DOHH2 (cell line): Measurements from ENCODE around the gene NETO2.

Source experiments
- H3F3A ChIP-seq: fragments of 200-600 bp; sonication (generic), shearing (Covaris generic); 2 replicates; pipeline ENCODE4 v1.6.0; 2016; ENCODE audit warnings: antibody characterized with exemption, mild to moderate bottlenecking; ENCODE audit not compliant: control insufficient read depth, insufficient read depth
- H3K27ac ChIP-seq: fragments of 200-600 bp; sonication (generic); 2 replicates; pipeline ENCODE4 v1.5.1; 2014; ENCODE audit warnings: low read depth, mild to moderate bottlenecking, low read length, moderate library complexity
- H3K27me3 ChIP-seq: fragments of 200-600 bp; sonication (generic); 2 replicates; pipeline ENCODE4 v1.6.1; 2014; ENCODE audit warnings: mild to moderate bottlenecking, low read length, mixed read lengths; ENCODE audit not compliant: control insufficient read depth
- H3K36me3 ChIP-seq: fragments of 200-600 bp; sonication (generic); 2 replicates; pipeline ENCODE4 v1.6.1; 2014; ENCODE audit warnings: mild to moderate bottlenecking, low read length, moderate library complexity, mixed read lengths; ENCODE audit not compliant: control insufficient read depth
- H3K4me1 ChIP-seq: fragments of 200-600 bp; sonication (generic); 2 replicates; pipeline ENCODE4 v1.6.1; 2014; ENCODE audit warnings: mild to moderate bottlenecking, low read length, mixed read lengths; ENCODE audit not compliant: control insufficient read depth
- H3K4me2 ChIP-seq: fragments of 200-600 bp; sonication (generic); 2 replicates; pipeline ENCODE4 v1.6.0; 2014; ENCODE audit warnings: mild to moderate bottlenecking, low read length, moderate library complexity
- H3K4me3 ChIP-seq: fragments of 200-600 bp; sonication (generic); 2 replicates; pipeline ENCODE4 v1.5.1; 2014; ENCODE audit warnings: mild to moderate bottlenecking, low read length, mixed read lengths
- H3K79me2 ChIP-seq: fragments of 200-600 bp; sonication (generic); 2 replicates; pipeline ENCODE4 v1.6.1; 2014; ENCODE audit warnings: mild to moderate bottlenecking, low read length, mixed read lengths; ENCODE audit not compliant: control insufficient read depth
- H3K9me2 ChIP-seq: fragments of 200-600 bp; sonication (generic); replicated peaks from 2 replicates; pipeline ENCODE4 v1.6.1; 2014; ENCODE audit warnings: mild to moderate bottlenecking, low read length, mixed read lengths; ENCODE audit not compliant: control insufficient read depth
- H3K9me3 ChIP-seq: fragments of 200-600 bp; sonication (generic); 2 replicates; pipeline ENCODE4 v1.6.1; 2014; ENCODE audit warnings: antibody characterized with exemption, low read length, mixed read lengths; ENCODE audit not compliant: control insufficient read depth, insufficient read depth
- H4K20me1 ChIP-seq: fragments of 200-600 bp; sonication (generic); 2 replicates; pipeline ENCODE4 v1.6.0; 2014; ENCODE audit warnings: low read depth, mild to moderate bottlenecking, antibody characterized with exemption, low read length, moderate library complexity; ENCODE audit not compliant: control insufficient read depth, insufficient read depth
- EZH2phosphoT487 ChIP-seq: fragments of 200-600 bp; sonication (generic); IDR thresholded peaks from 2 replicates; pipeline ENCODE4 v1.6.1; 2017; ENCODE audit warnings: borderline replicate concordance, mild to moderate bottlenecking, antibody characterized with exemption, low read length, moderate library complexity, mixed read lengths
- TF ChIP-seq, protein P1 (sequence below): fragments of 200-600 bp; sonication (generic); IDR thresholded peaks from one replicate; pipeline ENCODE4 v1.5.1; 2014; ENCODE audit warnings: antibody characterized with exemption, mild to moderate bottlenecking, low read depth, low read length; ENCODE audit not compliant: poor library complexity, severe bottlenecking

The NETO2 gene

GRCh38 chr16:47096297-47096696 is 47.4 kb downstream of the NETO2 start:
- Histone ChIP-seq H3K9me2 (no peaks in the 10 kb centered on the region), H4K20me1 (no peaks in the 10 kb centered on the region), H3K9me3 (no peaks in the 10 kb centered on the region), H3K27ac (no peak overlapping the region), H3K36me3 (peaks cover 7% of the 10 kb centered on the region; the same call in 1 of the 2 replicates), H3K4me1 (no peaks in the 10 kb centered on the region), H3K4me2 (no peak overlapping the region), H3K4me3 (no peak overlapping the region), H3F3A (no peaks in the 10 kb centered on the region), H3K79me2 (no peaks in the 10 kb centered on the region), H3K27me3 (no peaks in the 10 kb centered on the region)
- TF ChIP-seq, protein P1, sequence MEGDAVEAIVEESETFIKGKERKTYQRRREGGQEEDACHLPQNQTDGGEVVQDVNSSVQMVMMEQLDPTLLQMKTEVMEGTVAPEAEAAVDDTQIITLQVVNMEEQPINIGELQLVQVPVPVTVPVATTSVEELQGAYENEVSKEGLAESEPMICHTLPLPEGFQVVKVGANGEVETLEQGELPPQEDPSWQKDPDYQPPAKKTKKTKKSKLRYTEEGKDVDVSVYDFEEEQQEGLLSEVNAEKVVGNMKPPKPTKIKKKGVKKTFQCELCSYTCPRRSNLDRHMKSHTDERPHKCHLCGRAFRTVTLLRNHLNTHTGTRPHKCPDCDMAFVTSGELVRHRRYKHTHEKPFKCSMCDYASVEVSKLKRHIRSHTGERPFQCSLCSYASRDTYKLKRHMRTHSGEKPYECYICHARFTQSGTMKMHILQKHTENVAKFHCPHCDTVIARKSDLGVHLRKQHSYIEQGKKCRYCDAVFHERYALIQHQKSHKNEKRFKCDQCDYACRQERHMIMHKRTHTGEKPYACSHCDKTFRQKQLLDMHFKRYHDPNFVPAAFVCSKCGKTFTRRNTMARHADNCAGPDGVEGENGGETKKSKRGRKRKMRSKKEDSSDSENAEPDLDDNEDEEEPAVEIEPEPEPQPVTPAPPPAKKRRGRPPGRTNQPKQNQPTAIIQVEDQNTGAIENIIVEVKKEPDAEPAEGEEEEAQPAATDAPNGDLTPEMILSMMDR = no peak
- no peak for TF ChIP-seq EZH2phosphoT487

DNA sequence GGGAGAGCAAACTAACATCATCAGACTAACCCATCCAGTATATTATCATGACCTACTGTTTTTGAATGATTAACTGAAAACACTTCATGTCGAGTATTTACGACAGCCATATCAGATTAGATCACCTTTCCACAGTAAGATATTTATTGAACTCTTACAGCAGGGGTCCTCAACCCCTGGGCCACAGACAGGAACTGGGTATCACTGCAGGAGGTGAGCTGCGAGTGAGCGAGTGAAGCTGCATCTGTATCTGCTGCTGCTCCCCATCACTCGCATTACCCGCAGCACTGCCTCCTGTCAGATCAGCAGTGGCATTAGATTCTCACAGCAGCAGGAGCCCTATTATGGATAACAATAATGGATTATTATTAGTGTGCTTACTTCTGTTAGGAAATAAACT is 59.5 kb downstream of the NETO2 start:
- Histone ChIP-seq H3K27me3 (no peaks in the 10 kb centered on the region), H3K4me3 (no peak overlapping the region), H3K79me2 (no peaks in the 10 kb centered on the region), H3K4me2 (no peak overlapping the region), H3K36me3 (peaks cover 6% of the 10 kb centered on the region; the same call in 1 of the 2 replicates), H3K9me3 (no peaks in the 10 kb centered on the region), H3K9me2 (no peaks in the 10 kb centered on the region), H4K20me1 (no peaks in the 10 kb centered on the region), H3K4me1 (no peaks in the 10 kb centered on the region), H3K27ac (no peak overlapping the region), H3F3A (no peaks in the 10 kb centered on the region)
- TF ChIP-seq, protein P1 = no peak
- TF ChIP-seq EZH2phosphoT487 = no peak

- H3K4me2 ChIP-seq = no peak overlapping the region
- no peaks in the 10 kb centered on the region for H3K27me3 ChIP-seq
- no peaks in the 10 kb centered on the region for H3K79me2 ChIP-seq
- H3K9me3 ChIP-seq = no peaks in the 10 kb centered on the region
- no peak overlapping the region for H3K4me3 ChIP-seq
- H3K9me2 ChIP-seq = no peaks in the 10 kb centered on the region
- no peaks in the 10 kb centered on the region for H3K4me1 ChIP-seq
- H4K20me1 ChIP-seq = no peaks in the 10 kb centered on the region
- no peaks in the 10 kb centered on the region; the same call in 1 of the 2 replicates for H3K36me3 ChIP-seq
- no peak for TF ChIP-seq EZH2phosphoT487
- TF ChIP-seq, protein P1 = no peak
- H3F3A ChIP-seq = no peaks in the 10 kb centered on the region
- H3K27ac ChIP-seq = no peak overlapping the region
Measured at GRCh38 chr16:47082099-47082865, 61.5 kb downstream of the NETO2 start.
